Skeletal muscle cell (primary cell): Measurements from ENCODE around the gene SOX13.

Experiments
- DNase-seq: peaks from one replicate; pipeline ENCODE4 v3.0.0-alpha.2; 2010; ENCODE audit warnings: low read depth
- H3K4me3 ChIP-seq: 2 replicates; pipeline ENCODE4 v1.5.1; 2011; ENCODE audit warnings: low read depth, mild to moderate bottlenecking, control low read depth, low read length, moderate library complexity

Gene SOX13

DNA sequence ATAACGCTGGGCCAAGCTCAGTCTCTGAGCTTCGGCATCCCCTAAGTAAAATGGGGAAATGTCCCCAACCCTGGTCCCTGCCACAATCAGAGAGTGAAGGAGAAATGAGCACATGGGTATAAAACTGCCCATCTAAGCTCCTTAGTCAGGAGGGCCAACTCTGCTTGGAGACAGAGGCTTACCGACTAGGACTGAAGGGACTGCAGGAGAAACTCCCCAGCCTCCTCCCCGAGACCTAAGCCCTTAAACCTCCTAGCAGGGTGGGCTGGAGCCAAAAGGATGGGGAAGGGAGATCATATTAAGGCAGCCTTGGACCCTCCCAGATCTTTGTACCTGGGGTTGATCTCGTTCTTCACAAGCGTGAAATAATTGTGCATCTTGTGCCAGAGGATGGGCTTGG is 73.4 kb downstream of the SOX13 start:
- H3K4me3 ChIP-seq = no peak overlapping the region
- DNase-seq = no peak

DNA sequence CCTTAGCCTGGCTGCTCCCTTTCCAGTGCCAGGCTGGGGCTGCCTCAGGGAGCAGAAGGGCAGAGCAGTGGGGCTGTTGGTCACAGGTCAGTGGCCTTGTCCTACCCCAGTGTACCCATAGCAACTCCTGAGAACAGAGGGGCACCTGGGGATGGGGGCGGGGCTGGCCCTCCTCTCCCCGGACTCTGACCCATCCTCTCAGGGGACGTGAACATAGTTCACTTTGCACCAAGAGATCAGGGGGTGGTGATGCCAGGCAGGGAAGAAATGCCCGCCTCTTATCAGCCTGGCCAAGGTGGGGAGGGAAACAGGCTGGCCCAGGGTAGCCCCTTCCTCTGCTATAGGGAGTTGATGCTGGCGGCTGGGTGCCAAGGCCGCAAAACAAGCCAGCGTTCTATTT is 74.0 kb downstream of the SOX13 start:
- no peak for DNase-seq
- H3K4me3 ChIP-seq = no peak overlapping the region

DNA sequence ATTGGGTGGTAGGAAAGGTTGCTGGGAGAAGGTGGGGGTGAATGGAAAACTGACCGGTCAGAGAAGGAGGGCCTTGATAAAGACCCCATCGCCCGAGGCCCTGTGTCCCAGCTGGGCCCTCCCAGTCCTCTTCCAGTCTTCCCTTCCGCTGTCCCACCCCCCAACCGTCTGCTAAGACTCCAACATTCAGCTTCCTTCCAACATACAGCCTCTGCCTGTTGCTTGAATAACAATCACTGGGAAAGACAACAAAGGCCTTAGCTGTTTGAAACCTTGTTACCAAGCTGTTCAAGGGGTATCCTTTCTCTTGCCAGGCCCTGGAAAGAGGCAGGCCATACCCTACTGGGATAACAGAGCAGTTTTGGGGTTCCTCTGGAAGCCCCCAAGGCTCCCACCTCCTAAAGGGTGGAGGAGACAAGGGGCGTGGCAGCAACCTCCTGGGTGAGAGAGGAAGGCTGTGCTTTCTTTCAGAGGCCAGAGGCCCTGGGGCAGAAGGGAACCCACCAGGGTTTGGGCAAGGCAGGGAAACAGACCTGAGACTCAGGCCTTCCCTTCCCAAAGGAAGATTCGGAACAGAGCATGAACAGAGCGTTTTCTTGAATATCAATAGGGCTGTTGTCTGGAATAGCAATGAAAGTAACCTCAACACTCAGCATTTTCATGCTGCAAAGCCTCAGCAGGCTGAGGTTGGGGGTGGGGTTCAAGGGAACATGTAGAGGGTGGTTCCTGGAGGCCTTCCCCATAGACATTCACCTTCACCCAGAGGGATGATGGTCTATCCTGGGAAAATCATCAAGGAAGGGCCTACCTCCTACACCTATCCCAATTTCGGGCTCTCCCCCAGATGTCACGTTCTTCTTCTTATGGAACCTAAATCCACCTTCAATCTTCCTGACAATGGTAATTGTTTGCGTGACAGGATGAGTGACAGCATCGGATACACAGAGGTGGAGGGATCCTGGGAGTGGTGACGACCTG is 74.8 kb downstream of the SOX13 start:
- H3K4me3 ChIP-seq = no peak overlapping the region
- no peak for DNase-seq

DNA sequence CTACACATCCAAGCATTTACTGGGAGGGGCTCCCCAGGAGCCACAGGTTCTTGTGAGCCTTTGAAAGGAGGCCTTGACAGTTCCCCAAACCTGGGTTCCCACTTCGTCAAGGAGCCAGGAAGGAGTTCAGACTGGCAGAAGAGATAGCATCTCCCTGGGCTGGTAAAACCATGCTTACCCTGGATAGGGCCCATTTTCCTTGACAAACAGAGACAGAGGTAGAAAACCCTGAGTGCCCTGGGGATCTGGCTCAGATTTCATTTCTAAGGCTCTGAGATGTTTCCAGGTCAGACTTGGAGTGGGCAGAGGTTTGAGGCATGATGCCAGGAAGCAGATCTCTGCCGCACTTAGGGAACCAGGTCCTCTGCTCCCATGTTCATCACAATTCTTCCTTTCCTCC is 76.2 kb downstream of the SOX13 start:
- no peak for DNase-seq
- H3K4me3 ChIP-seq = no peak overlapping the region

DNA sequence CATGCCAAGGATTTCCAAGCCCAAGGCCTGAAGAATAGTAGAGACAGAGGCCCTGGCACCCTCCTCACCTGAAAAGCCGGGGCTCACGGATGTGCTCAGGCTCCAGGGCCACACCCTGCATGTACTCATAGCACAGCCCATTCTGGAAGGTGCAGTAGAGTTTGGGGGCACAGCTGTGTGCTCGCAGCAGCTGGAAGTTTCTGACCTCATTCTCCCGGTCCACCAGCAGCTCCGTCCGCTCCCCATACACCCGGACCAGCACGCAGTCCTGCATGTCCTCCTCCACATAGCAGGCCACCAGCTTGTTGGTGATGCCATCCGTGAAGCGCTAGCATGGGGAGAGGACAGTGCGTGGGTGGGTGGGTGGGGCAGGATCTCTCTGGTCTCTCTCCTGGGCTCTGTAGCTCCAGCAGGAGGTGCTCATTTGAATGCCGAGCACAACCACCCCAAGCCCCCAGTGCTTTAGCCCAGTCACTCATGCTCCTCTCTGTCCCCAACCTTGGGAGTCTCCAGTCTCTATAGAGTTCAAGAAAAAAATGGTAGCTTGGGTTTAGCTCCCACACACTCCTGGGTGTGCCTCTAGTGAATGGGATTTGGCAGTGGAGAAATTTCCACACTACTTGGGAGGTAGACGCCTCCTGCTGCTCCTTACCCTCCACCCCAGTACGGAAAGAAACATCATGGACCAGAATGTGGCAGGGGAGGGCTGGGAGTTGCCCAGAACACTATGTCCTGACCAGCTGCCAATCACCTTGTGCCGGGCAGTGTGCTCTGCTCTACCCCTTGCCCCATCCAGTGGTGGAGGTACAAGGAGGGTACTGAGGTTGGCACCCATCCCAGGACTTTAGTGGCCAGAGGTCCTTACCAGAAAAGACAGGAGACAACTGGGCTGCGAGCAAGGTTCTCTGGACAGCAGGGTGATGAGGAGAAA is 77.0 kb downstream of the SOX13 start:
- H3K4me3 ChIP-seq = no peak overlapping the region
- DNase-seq = no peak

DNA sequence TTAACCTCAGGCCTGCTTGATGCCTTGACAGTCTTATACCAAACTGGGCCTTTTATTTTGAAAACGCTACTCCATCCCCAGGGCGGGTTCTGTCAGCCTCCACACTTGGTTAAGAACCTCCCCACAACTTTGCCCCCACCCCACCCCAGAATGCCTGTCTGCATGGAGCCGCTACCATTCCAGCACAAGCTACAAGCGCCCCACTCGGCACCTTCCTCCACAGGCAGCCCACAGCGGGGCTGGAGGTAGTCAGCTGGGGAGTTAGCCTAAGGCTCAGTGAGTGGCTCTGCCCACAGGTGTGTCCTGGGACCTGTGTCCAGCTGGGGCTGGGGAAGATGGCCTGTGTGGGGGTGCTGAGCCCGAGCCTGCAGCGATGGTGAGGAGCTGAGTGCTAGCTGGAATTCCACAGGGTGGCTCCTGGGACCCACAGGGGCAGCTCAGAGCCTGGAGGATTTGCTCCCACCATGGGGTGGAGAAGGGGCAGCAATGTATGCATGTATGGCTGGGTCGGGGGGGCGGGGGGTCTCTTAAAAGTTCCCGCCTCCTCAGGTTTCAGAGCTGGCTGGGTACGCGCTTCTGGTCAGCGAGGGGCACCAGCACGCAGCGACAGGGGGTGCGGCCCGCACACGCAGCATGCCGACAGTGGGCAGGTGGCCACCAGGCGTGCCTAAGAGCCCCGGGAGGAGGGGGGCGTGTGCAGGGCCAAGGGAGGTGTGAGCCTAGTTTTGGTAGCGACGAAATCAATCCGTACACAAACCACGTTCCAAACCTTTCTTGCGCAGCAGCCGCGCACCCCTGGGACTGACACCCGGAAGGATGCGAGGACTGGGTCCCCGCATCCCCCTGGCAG is 78.0 kb downstream of the SOX13 start:
- no peak for DNase-seq
- peak overlapping the region; percentile 61 for H3K4me3 ChIP-seq

DNA sequence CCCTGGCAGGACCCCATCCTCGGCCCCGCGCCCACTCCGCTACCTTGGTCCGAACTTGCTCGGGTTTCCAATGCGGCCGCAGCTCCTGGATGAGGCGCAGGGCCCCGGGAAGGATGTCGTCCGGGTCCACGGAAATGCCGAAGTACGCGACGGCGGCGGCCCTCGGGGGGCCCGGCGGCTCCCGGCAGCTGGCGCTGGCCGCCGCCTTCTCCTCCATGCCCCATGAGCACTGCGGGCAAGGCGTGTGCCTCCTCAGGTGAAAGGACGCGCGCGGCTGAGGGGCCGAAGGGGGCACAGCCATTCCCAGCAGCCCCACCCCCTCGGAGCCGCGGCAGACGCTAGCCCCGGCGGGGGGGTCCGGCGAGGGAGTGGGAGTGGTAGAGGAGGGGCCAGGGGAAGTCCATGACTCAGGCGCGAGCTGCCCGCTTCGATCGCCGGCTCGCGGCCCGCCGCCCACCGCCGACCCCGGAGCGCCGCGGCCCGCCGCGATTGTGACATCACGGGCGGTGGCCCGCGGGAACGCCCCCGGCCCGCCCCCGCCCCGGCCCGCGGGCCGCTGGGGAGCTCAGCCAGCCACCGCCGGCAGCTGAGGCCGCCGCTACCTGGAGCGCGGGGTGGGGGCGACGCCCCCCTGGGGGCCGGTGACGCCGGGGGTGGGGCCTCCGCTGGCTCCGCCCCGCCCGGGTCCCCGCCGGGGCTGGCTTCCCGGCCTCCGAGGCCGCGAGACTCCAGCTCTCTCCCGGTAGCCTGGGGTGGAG is 78.8 kb downstream of the SOX13 start, which contains the start of gene ETNK2:
Gene ETNK2, minus strand, starts transcription at position 493 of the 758 bp plus-strand sequence. Its CDS starts 192 bp downstream, at position 301.
- peak within 1 kb of the TSS; percentile 61 for H3K4me3 ChIP-seq
- no peak for DNase-seq

DNA sequence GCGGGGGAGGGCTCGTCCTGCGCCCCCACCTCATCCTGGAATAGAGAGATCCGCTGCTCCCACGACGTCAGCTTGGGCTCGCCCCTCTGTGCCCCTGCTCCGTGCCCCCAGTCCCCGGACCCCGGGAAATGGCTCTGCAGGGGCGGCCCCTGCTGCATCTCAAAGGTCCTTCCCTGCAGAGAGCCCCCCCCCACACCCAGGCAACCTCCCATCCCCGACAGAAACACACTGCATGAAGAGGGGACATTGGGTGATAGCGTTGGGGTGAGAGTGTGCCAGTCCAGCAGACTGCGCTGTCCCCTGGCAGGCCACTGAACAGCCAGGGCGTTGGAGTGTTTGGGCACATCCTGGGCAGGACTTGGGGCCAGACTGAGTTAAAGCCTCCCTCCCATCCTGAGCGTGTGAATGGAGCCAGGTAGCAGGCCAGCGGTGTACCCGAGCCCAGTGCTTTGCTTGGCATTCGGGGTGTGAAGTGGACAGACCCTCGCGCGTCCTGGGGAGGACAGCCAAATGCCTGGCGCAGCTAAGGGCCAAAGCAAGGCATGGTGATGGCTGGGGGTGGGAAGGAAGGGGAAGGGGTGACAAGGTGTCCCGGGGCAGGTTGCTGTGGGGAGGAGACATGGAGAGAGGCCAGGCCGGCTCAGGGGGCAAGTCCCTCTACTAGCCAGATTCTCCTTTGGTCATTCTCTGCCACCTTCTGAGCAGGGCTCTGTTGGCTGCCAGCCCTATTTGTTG is 79.6 kb downstream of the SOX13 start:
- H3K4me3 ChIP-seq = peak overlapping the region; percentile 61
- DNase-seq = no peak

DNA sequence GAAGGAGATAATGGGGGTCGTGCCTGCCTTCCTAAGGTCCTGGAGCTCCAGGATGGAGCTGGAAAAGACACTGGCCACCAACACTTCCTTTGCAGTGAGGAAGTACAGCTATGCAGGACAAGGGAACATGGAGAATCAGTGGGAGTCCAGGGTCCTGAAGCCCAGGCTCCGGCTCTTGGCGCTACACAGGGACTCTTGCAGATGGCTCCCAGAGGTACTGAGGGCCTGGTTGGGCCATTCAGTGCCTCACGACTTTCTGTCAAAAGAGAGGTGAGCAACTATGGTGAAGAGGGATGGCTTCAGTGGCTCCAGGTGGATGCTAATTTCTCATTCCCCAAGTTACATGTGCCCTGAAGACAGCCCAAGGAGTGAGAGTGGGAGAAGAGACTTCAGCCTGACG is 80.8 kb downstream of the SOX13 start:
- no peak for DNase-seq
- H3K4me3 ChIP-seq = no peak overlapping the region

DNA sequence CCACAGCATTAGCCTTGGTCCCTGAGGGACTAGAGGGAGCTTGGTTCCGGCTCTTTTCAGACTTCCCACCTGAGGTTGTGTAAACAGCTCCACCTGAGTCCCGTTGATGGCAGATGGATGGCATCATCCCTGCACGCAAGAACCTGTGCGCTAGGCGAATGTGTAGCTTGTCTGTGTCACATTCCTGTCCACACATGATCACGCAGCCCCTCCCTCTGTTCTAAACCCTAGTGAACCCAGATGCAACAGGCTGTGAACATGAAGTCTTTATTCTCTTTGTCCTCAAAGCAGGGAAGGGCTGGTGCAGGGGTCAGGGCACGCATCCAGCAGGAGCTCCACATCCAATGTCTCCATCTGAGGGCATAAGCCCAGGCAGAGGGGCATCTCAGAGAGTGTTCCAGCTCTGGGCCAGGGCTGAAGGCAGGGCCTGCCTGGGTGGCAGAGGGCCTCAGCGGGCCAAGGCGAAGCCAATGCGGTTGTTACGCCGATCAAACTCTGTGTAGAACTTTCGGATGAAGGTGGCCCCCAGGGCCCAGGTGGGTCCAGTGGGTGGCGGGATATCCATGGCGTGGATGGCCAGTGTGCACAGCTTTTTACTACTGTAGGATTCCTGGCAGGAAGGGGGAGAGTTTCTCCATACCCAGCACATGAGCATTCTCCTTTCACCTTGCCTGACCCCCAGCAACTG is 81.8 kb downstream of the SOX13 start:
- no peak overlapping the region for H3K4me3 ChIP-seq
- DNase-seq = no peak

DNA sequence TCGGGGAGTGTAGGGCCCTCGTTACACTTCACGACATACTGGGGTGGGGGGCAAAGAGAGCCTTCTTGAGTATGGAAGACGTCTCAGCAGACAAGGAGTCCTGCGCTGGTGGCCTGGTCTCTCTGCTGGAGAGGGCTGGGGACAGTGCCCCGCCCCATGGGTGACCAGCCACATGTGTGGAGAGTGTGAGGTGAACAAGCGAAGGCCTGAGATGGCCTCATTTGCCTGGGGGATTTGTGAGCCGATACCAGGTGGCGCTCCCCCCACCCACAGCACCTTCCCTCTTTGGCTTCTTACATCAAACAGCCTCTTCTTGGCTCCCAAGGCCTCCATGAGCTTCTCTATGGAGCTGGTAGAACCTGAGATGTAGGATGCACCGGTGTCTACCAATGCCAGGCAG is 83.0 kb downstream of the SOX13 start:
- no peak for DNase-seq
- no peak overlapping the region for H3K4me3 ChIP-seq

DNA sequence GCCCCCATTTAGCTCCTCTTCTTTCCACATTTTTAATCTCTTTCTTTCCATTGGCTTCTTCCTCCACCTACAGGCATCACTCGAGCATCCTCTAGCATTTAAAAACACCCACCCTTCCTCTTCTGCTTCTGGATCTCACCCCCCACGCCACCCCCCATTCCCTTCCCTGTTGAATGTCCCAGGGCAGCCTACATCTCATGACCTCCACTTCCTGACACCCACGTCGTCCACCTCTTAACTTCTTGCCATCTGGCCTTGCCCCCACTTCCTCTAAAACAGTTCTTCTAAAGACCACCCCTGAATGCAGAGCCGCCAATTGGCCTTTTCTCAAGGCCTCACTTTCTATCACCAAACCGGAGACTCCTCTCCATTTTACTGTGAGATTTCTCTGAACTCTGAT is 85.0 kb downstream of the SOX13 start:
- DNase-seq = no peak
- H3K4me3 ChIP-seq = no peak overlapping the region

DNA sequence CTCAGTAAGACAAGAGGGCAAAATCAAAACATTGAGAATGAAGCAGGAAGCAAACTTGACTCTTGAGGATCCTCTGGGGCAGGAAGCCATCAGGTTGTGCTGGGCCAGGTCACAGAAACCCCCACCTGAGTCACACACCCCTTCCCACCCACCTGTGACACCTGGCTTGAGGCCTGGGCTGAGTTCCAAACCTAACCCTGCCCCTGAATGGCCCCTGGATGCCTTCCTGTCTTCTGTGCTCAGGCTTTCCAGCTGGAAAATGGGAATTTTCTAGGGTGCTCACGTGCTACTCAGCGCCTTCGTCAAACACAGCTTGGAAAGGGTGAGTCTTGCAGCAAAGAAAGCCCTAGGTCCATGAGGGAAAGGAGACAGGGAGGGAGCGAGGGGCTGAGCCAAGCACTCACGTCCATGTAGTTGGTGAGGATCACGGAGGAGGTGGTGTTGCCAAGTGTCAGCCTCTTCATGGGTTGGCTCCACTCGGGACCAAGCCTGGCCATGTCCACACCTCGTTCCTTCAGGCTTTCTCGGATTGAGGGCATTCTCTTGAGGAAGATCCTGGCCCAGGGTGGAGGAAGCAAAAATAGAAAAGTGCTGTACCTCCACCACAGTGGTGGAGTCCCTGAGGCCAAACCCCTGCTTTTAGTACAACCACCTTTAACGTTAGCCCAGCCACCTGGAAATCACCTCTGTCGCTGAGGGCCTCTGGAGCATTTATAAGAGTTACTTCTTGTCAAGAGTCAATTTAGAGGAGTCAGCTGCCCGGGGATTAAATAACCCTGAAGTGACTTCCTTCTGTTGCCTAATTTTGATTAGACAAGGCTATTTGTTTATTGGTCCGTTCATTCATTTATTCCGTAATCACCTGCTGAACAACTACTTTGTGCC is 88.9 kb downstream of the SOX13 start:
- DNase-seq = no peak
- no peak overlapping the region for H3K4me3 ChIP-seq

DNA sequence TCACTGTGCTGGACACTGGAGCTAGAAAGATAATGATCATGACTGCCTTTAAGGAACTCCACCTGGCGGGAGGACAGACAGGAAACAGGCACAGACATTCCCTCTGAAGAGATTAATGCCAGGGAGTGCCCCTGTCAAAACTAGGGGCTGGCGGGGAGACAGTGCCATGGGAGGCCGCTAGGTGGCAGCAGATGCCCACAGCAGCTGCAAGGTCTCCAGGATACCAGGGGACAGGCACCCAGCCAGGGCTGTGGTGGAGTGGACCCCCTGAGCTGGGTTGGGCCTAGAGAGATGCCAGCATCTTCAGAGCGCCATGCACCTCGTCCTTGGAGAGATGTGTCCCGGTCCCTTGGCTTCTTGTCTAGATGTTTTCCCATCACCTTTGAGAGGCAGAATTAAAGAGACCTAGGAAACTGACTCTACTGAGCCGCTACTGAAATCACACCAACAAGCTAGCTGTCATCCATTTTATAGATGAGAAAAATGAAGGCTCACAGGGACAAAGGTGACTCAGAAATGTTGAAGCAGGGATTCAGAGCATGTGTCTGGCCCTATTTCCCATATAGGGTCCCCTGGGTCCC is 89.7 kb downstream of the SOX13 start:
- H3K4me3 ChIP-seq = no peak overlapping the region
- DNase-seq = no peak

DNA sequence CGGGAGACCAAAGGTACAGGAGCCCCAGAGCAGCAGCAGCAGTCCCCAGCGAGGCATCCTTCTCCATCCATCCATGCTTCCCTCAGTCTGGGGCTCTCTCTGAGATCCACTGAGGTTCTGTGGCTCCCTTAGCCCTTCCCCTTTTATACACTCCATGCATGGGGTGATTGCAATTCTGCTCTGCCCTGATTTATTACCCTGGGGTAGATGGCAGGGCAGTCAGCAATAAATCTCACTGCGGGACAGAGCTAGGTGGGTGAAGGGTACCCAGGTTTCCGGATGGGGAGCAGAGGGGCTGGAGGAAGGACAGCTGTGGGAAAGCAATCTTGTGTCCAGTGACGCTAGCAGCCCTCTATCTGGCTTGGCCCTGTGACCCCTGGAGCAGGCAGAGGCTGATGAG is 93.3 kb downstream of the SOX13 start, which contains the start of gene REN:
Gene REN, minus strand, starts transcription at position 119 of the 400 bp plus-strand sequence. Its CDS starts 44 bp downstream, at position 75.
- H3K4me3 ChIP-seq = no peak within 1 kb of the TSS
- DNase-seq = no peak

DNA sequence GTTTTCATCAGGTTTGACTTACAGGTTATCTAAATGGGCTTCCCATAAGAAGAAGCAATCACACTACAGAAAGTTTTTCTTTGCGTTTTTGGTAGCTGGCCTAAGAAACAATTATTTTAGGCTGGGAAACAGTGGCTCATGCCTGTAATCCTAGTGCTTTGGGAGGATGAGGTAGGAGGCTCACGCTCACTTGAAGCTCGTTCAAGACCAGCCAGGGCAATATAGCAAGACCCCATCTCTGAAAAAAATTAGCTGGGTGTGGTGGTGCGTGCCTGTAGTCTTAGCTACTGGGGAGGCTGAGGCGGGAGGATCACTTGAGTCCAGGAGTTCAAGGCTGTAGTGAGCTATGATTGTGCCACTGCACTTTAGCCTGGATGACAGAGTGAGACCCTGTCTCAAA is 94.8 kb downstream of the SOX13 start:
- no peak for DNase-seq
- H3K4me3 ChIP-seq = no peak overlapping the region
